IPS-NIHi11 (cell line): ENCODE results near the gene CDH22.

Experiments used
- DNase-seq: peaks from one replicate; pipeline ENCODE4 v3.0.0; 2012; ENCODE audit warnings: mixed read lengths, low spot score

Gene CDH22

DNA sequence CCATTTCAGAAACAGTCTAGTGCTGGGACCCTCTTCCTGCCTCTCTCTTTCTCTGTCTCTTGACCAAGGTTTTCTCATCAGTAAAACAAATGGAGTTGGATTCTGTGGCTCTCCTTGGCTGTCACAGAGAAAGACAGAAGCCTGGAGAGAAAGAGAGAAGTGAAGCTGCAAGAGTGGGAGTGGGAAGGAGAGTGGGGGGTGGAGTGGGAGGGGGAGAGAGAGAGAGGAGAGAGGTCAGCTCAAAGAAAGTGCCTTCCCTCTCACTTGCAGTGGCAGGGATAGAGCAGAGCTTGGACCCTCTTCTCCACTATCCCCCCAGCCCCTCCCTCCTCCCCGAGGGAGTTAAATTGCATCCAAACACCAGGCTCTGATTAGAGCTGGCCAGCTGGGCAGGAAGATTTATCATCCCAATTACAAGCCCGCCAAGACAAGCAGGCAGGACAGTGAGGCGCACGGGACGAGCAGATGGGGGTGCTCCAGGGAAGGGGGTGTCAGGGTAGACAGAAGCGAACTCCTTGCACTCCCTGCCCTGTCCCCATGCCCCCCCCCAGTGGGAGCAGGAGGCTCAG, 115.8 kb downstream of the CDH22 start:
- DNase-seq, result no peak

- DNase-seq, result no peak
These were observed 116.7 kb downstream of the CDH22 start for GRCh38 chr20:46191611-46192010.

DNA sequence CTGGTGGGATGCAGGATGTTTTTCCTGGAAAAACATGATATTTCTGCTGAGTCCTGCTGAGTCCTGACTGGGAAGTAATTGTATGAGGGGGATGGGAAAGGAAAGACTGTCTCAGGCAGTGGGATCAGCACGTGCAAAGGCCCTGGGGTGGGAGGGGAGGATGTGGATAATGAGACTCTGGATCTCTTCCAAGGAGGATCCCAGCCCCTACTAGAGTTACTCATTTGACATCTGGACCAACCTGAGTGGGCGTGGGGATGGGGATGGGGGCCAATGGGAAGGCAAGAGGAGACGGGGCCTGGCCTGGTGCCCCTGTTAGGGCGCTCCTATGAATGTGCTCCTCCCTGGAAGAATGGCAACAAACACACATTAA, 117.1 kb downstream of the CDH22 start:
- no peak for DNase-seq

DNA sequence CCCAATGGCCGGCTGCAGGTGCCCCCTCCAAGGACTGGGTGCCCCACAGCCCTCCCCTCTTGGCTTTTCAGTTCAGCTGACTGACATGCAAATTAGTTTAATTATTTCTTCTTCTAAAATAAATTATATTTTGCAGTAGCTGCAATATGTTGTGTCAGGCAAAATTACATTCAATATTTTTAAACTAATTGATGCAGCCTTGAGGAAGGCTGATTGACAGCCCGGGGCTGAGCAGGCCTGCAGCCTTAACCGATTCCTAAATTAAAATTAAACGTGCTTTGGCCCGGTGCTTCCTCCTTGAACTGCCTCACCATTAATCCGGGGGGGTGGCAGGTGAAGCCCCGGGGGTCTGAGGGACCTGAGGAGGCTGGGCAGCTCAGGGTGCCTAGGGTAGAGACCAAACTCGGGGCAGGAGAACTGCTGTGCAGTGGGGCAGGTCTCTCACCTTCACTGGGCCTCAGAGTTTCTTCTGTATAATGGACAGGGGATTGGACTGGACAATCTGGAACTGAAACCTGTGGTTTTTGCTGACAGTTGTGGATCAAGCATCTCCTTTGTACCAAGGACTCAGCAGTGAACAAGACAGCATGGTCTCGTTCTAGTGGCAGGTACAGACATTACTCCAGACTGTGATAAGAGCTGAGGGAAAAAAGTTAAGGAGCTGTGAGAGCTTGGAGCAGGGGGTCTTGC, 117.7 kb downstream of the CDH22 start:
- DNase-seq, result no peak

GRCh38 chr20:46188866-46189541, 119.3 kb downstream of the CDH22 start:
- no peak for DNase-seq

GRCh38 chr20:46186210-46186609, 122.1 kb downstream of the CDH22 start:
- DNase-seq, result no peak

DNA sequence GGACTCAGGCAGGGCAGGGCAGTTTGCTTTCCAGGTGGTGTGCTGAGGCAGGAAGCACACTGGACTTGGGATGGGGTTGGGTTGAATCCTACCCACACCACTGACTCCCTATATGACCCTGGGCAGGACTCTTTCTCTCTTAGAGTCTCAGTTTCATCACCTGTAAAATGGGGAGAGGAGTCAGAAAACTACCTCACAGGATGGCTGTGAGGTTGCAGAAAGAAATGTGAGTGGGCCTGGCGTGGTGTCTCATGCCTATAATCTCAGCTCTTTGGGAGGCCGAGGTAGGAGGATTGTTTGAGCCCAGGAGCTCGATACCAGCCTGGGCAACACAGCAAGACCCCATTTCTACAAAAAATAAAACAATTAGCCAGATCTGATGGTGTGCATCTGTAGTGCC, 122.9 kb downstream of the CDH22 start:
- no peak for DNase-seq

DNA sequence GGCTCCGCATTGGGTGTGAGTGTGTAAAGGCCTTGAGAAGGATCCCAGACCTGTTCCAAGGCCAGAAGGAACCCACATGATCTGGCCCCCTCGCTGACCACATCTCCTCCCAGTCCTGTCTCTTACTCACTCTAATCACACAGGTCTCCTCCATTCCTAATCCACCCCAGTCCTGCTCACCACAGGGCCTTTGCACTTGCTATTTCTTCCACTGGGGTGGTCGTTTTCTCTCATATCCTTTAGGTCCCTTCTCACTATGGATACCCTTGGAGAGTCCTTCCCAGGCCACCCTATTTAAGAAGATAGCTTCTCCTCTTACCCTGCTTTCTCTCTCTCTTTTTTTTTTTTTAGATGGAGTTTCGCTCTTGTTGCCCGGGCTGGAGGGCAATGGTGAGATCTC, 124.5 kb downstream of the CDH22 start:
- DNase-seq, result no peak

DNA sequence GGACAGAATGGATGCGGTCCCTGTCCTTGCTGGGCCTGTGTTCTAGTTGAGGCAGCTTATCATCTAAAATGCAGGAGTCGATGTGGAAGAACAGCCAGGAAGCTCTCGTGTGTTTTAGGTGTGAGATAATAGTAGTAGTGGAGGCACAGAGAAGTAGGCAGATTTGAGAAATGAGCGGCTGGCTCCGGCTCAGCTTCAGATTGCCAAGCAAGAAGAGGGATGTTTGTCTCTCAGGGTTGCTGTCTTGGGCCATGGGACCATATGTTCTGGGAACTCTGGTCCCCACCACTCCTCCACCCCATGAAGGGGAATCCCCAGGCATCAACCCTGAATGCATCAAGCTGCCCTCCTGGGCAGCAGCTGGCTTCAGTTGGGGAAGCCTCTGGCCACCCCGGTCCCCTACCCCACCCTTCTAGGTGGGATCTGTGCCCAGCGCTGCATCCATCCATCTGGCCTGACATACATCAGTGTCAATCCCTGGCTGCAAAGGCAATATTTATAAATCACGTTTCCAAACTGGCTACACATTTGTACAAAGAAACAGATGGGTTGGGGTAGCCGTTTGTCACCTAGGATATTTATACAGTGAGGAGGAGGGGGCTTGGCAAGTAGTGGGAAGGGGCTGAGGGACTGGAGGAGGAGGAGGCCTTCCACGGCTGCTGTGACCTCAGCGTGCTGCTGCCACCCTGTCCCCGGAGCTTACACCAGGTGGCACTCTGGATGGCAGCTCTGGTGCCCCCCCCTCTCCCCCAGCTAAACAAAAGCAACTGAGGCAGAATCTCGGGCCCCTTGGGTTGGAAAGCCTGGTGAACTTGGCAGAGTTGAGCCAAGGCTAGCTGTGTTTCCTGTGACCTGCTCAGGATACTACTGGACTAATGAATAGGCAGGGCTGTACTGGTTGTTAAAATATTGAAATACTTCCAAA, 125.8 kb downstream of the CDH22 start:
- no peak for DNase-seq

DNA sequence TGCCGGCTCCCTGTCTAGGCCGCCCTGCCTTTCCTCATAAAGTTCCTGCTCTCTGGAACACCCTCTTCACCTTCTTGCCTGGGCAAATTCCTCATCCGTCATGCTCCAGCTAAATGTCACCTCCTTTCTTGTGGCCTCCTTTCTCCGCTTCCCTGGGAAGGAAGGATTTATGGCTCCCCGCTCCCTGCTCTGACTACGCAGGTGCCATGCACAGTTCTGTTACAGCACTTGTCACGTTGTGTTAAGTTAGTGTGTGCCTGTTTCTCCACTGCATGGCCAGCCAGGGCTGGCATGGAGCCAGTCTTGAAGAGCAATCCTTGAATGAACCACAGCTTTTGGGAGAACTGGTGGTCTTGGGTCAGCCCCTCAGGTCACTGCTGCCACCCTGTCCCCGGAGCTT, 128.4 kb downstream of the CDH22 start:
- DNase-seq, result no peak

- no peak for DNase-seq
These were observed 129.4 kb downstream of the CDH22 start for GRCh38 chr20:46178891-46179290.

GRCh38 chr20:46177768-46178167, 130.5 kb downstream of the CDH22 start:
- DNase-seq, result no peak

DNA sequence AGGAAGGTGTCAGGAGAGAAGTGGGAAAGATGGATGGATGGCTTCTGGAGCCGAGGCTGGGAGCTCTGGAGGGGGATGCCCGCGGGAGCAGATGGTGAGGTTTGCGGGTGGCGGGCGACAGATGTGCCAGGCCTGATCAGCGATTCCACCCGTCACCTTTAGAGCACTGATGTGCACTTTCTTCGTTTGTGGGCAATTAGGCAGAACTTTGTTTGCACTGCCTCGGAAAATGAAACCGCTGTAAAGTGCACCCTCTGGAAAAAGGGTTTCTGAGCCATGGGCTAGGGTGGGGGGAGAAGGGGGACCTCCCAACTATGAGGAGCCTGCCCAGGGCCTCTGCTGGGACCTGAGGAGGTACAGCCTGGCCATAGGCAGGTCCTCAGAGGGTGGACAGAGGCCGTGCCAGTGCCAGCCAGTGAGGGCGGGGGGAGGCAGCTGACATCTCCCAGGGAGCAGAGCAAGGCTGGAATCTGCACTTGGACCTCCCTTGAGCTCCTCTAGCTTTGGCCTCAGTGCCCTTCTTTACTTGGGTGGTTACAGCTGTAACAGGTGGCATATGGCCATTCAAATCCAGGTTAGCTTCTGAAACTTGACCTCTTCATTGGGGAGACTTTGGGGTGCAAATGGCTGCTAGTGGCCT, 131.4 kb downstream of the CDH22 start:
- DNase-seq, result no peak

- DNase-seq, result no peak
These were observed 133.2 kb downstream of the CDH22 start for GRCh38 chr20:46175127-46175494.

DNA sequence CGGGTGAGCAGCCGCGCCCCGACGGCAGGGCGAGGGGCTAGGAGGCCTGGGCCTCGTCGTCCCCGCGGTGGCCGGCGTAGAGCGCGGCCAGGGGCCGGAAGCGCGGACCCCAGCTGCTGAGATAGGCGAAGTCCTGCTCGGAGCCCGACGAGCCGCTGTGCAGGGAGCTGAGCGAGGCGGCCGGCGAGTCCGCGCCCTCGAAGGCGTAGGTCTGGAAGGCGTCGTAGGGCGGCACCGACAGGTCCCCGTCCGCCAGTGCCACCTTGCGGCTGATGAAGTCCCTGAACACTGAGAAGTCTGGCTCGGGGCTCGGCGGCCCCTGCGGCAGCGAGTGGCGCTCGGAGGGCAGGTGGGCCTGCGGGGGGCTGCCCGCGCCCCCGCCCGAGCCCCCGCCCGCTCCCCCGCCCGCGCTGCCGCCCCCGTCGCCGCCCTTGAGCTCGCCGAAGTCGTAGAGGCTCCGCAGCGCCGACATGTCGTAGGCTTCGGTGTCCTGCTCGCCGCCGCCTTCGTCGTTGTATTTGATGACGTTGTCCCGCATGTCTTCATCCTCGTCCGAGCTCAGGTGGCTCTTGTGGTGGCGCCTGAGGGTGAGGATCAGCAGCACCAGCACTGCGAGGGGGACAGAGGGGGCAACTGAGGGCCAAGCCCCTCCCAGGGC, 133.7 kb downstream of the CDH22 start:
- DNase-seq, result peak; percentile 97

DNA sequence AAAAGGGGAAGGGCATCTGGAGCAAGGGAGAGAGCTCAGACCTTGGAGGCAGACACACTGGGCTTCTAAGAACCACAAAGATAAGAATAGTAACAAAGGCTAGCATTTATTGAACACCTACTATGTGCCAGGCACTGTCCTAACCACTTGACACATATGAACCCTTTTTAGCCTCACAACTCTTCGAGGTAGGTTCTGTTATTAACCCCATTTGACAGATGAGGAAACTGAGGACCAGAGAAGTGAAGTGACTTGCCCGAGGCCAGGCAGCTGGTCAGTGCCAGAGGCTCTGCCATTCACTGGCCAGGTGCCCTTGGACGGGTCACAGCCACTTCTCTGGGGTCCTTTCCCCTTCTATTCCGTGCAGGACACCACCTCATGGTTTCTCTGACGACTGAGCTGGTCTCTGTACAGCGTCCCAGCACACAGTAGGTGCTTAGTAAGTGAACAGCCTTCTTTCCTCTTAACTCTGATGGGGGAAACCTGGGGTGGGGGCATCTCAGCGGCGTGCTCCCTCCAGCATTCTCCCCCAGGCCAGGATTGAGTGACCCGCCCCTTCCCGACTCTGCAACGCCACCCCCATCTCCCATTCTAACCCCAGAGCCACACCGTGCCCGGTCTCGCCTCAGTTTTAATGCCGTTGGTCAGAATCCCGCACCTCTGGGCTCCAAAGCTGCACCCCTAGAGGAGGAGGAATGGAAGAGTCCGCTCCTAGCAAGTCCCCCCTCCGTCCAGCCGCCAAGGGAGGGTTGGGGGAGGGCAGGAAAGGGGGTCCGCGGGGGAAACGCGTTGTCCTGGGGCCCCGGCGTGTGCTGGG, 134.4 kb downstream of the CDH22 start:
- DNase-seq, result no peak

- no peak for DNase-seq
These were observed 135.2 kb downstream of the CDH22 start for GRCh38 chr20:46172961-46173536.

DNA sequence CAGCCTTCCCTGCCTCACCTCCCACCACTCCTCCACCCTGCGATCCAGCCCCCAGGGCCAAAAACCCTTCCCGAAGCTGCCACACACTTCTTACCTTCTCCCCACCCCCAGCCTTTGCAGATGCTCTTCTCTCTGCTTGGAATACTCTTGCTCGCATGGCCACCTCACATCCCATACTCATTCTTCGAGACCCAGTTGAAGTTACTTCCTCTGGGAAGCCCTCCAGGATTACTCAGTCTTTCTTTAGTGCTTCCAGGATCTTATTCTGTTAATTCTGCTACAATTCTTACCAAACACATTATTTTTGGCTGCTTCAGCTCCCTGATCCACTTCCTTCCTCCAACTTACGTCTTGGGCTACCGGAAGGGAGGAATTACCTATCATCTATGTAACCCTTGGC, 135.8 kb downstream of the CDH22 start:
- DNase-seq, result no peak

- no peak for DNase-seq
These were observed 136.4 kb downstream of the CDH22 start for GRCh38 chr20:46171909-46172308.

DNA sequence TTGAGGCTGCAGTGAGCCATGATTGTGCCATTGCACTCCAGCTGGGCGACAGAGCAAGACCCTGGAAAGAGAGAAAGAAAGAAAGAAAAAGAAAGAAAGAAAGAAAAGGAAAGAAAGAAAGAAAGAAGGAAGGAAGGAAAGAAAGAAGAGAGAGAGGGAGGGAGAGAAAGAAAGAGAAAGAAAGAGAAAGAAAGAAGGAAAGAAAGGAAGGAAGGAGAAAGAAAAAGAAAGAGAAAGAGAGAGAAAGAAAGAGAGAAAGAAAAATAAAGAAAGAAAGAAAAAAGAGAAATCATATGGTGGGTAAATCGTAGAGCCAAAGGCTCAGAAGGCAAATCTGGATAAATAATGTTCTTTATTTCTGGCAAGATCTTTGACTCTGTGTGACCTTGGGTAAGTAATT, 136.8 kb downstream of the CDH22 start:
- DNase-seq, result no peak
